Stimulated activated memory B cell treated with anti-CD40 and anti-IgM and Interleukin-4, amounts not matched to agents 10 μg/mL and 1 μg/mL and 100 μg/mL, for 72 hours (primary cell): ENCODE data around the gene TSHZ2.
"Not testable (repeated sequence)": the region's sequence is repeated elsewhere in the genome, so short reads cannot be mapped to it uniquely, and the experiment has no call there.

Experiments
- ATAC-seq: fragments of 150-1000 bp; cut with Tn5 transposase; 2 replicates; pipeline ENCODE4 v1.10.0; 2021
- H3K27ac Mint-ChIP-seq: one replicate; pipeline ENCODE4 v1.8.0; 2022; ENCODE audit warnings: mild to moderate bottlenecking, mixed read lengths
- H3K27me3 Mint-ChIP-seq: one replicate; pipeline ENCODE4 v1.8.0; 2022; ENCODE audit warnings: mixed read lengths
- H3K36me3 Mint-ChIP-seq: one replicate; pipeline ENCODE4 v1.8.0; 2022; ENCODE audit warnings: mixed read lengths
- H3K4me1 Mint-ChIP-seq: one replicate; pipeline ENCODE4 v1.8.0; 2022; ENCODE audit warnings: mixed read lengths
- H3K4me3 Mint-ChIP-seq: one replicate; pipeline ENCODE4 v1.8.0; 2022; ENCODE audit warnings: mild to moderate bottlenecking, moderate library complexity, mixed read lengths
- H3K9me3 Mint-ChIP-seq: one replicate; pipeline ENCODE4 v1.8.0; 2022; ENCODE audit warnings: mixed read lengths

TSHZ2 gene

GRCh38 chr20:53323460-53323859, 351.3 kb downstream of the TSHZ2 start:
- not testable (repeated sequence) for H3K4me1 Mint-ChIP-seq, ATAC-seq, H3K27ac Mint-ChIP-seq, H3K9me3 Mint-ChIP-seq, H3K4me3 Mint-ChIP-seq, H3K27me3 Mint-ChIP-seq, H3K36me3 Mint-ChIP-seq

DNA sequence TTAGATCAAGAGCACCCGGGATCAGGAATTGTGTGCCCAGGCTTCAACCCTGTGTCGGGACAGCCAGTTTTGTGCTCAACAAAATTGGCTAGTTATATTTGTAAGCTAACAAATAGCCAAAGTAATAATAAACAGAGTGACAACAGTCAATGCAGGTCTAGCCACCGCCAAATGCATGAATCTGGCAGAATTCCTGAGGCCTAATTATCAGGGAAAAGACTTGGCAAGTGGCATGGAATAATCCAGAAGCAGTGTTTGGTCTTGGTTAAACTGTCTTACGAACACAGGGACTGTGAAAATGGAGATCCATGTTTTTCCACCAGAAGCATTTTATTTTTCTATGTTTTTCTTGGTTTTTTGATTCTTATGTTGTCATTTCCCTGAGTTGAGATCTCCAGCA, 352.7 kb downstream of the TSHZ2 start:
- Mint-ChIP-seq H3K27ac (no peak overlapping the region), H3K4me1 (no peaks in the 10 kb centered on the region), H3K4me3 (no peak overlapping the region), H3K27me3 (no peaks in the 10 kb centered on the region), H3K9me3 (no peaks in the 10 kb centered on the region), H3K36me3 (no peaks in the 10 kb centered on the region)
- ATAC-seq: no peak

DNA sequence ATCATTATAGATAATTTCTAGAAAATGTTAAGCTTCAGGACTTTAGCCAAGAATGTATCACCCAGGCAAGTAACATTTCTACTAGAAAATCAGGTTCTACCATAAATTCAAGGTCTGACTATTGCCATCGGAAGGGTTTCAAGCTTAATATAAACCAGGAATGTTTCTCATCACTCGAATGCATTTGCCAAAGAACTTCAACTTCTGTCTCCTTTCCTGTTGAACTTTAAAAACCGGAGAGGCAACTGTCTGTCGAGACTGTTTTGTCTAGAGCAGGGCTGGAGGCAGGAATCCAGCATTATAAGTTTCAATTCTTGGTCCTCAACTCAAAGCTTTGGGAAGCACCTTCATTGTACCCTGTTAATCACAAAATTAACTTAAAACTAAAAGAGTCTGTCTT, 356.8 kb downstream of the TSHZ2 start:
- H3K27me3 Mint-ChIP-seq: peaks cover 16% of the 10 kb centered on the region

DNA sequence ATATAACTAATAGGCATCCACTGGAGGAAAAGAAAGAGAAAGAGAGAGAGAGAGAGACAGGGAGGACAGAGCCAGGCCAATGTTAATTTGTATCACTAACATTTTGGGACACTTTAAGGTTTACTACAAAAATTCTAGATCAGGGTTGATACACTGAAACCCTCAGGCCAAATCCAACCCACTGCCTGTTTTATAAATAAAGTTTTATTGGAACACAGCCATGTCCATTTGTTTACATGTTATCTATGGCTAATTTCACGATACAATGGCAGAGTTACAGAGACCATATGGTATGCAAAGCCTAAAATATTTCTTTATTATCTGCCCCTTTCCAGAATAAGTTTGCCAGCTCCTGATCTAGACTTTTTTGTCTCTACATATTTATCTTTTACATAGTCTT, 357.6 kb downstream of the TSHZ2 start:
- no peak for ATAC-seq
- no peak overlapping the region for H3K4me3 Mint-ChIP-seq
- H3K9me3 Mint-ChIP-seq: no peaks in the 10 kb centered on the region
- H3K36me3 Mint-ChIP-seq: no peaks in the 10 kb centered on the region
- H3K4me1 Mint-ChIP-seq: no peaks in the 10 kb centered on the region
- no peak overlapping the region for H3K27ac Mint-ChIP-seq
- H3K27me3 Mint-ChIP-seq: peaks cover 16% of the 10 kb centered on the region

More for the DNA sequence above, 356.8 kb downstream of the TSHZ2 start:
- ATAC-seq: no peak
- Mint-ChIP-seq H3K4me1 (no peaks in the 10 kb centered on the region), H3K27ac (no peak overlapping the region), H3K36me3 (no peaks in the 10 kb centered on the region), H3K9me3 (no peaks in the 10 kb centered on the region), H3K4me3 (no peak overlapping the region)

GRCh38 chr20:53330601-53331140, 358.5 kb downstream of the TSHZ2 start:
- H3K27ac Mint-ChIP-seq: no peak overlapping the region
- peaks cover 16% of the 10 kb centered on the region for H3K27me3 Mint-ChIP-seq
- no peaks in the 10 kb centered on the region for H3K4me1 Mint-ChIP-seq
- no peaks in the 10 kb centered on the region for H3K9me3 Mint-ChIP-seq
- no peak for ATAC-seq
- no peak overlapping the region for H3K4me3 Mint-ChIP-seq
- H3K36me3 Mint-ChIP-seq: no peaks in the 10 kb centered on the region

- no peaks in the 10 kb centered on the region for H3K36me3 Mint-ChIP-seq
- no peak overlapping the region for H3K4me3 Mint-ChIP-seq
- peaks cover 16% of the 10 kb centered on the region for H3K27me3 Mint-ChIP-seq
- H3K27ac Mint-ChIP-seq: no peak overlapping the region
- ATAC-seq: no peak
- no peaks in the 10 kb centered on the region for H3K9me3 Mint-ChIP-seq
- no peaks in the 10 kb centered on the region for H3K4me1 Mint-ChIP-seq
Measured at GRCh38 chr20:53331151-53331973, 359.2 kb downstream of the TSHZ2 start.

DNA sequence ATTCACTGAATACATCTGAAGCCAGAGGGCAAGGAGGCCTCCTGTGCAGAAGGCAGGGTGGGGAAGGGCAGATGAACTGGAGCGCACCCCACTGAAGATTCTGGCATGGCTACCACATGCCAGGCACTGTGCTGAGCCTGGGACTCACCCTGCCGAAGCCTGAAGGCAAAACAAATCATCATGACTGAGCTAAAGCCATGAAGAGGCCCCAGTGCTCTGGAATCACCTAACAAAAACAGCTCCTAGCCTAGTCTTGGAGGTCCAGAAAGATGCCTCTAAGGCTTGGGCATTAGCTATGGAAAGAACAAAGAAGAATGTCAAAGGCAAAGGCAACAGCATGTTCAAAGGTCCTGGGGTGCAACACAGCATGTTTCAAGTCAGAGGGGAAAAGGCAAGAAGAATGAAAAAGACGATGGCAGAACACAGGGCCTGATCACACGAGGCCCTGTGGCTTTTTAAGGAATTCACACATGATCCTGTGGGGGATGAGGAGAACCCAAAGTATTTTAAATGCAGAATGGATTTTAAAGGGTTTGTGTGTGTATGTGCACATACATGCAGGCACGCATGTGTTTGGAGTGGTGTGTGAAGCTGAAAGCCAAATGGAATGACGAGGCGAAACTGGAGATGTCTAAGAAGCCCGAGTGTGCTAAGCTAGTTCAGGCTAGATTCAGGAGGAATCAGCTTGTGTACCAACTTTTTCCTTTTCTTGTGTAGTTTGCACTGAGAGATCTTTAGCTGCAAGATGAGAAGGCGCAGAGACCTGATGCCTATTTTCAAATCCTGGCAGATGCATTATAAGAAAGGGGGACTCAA, 360.1 kb downstream of the TSHZ2 start:
- H3K27ac Mint-ChIP-seq: no peak overlapping the region
- H3K9me3 Mint-ChIP-seq: no peaks in the 10 kb centered on the region
- H3K36me3 Mint-ChIP-seq: no peaks in the 10 kb centered on the region
- no peak overlapping the region for H3K4me3 Mint-ChIP-seq
- H3K4me1 Mint-ChIP-seq: no peaks in the 10 kb centered on the region
- ATAC-seq: no peak
- H3K27me3 Mint-ChIP-seq: peaks cover 16% of the 10 kb centered on the region

DNA sequence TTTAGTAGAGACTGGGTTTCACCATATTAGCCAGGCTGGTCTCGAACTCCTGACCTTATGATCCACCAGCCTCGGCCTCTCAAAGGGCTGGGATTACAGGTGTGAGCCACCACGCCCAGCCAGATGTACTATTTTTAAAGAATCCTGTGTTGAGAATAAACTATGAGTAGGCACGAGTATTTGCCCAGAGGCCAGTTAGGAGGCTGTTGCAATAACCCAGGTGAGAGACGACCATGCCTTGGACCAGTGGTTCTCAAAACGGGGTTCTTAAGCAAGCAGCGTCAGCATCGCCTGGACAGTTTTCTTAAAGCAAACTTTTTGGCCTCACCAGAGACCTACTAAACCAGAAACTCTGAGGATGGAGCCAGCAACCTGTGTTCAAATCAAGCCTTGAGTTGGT, 362.7 kb downstream of the TSHZ2 start:
- H3K36me3 Mint-ChIP-seq: no peaks in the 10 kb centered on the region
- H3K9me3 Mint-ChIP-seq: no peaks in the 10 kb centered on the region
- H3K27me3 Mint-ChIP-seq: peaks cover 16% of the 10 kb centered on the region
- no peak overlapping the region for H3K27ac Mint-ChIP-seq
- H3K4me3 Mint-ChIP-seq: no peak overlapping the region
- no peaks in the 10 kb centered on the region for H3K4me1 Mint-ChIP-seq
- no peak for ATAC-seq

GRCh38 chr20:53335555-53335954, 363.4 kb downstream of the TSHZ2 start:
- Mint-ChIP-seq H3K9me3 (no peaks in the 10 kb centered on the region), H3K4me3 (no peak overlapping the region), H3K27ac (no peak overlapping the region), H3K36me3 (no peaks in the 10 kb centered on the region), H3K4me1 (no peaks in the 10 kb centered on the region), H3K27me3 (peaks cover 15% of the 10 kb centered on the region)
- no peak for ATAC-seq

- ATAC-seq: no peak
- Mint-ChIP-seq H3K27me3 (peaks cover 2% of the 10 kb centered on the region), H3K4me3 (no peak overlapping the region), H3K4me1 (no peaks in the 10 kb centered on the region), H3K27ac (no peak overlapping the region), H3K9me3 (no peaks in the 10 kb centered on the region), H3K36me3 (no peaks in the 10 kb centered on the region)
Measured at GRCh38 chr20:53336892-53337291, 364.7 kb downstream of the TSHZ2 start.

DNA sequence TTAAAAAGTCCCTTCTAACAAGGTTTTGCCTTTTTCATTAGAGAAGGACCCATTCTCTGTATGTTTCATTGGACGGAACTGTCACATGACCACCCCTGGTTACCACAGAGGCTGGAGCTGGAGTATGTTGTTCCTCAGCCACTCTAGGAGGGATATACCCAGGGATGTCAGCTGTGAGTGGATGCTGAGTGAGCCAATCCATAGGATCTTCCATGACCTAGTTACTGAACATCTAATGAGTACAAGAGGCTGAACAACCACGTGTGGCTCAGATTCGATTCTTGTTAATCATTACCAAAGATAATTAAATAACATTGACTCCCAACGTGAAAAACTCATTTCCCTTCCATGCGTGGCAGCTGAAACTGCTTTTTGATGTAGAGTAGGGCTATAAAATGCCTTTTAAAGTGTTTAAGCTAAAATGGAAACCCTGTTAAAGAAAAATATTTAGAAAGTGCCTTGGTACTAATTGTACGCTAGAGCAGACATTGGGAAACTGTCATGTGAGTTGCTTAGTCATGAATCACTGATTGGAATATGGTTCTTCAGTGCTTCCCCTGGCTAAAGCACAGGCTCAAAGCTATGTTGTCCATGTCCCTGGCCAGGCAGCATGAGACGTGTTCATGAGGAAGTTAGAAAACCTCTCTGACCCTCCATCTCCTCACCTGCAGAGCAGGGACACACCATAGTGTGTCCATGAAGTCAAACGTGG, 365.4 kb downstream of the TSHZ2 start:
- Mint-ChIP-seq H3K27ac (no peak overlapping the region), H3K4me3 (no peak overlapping the region), H3K27me3 (no peaks in the 10 kb centered on the region), H3K9me3 (no peaks in the 10 kb centered on the region), H3K36me3 (no peaks in the 10 kb centered on the region), H3K4me1 (no peaks in the 10 kb centered on the region)
- ATAC-seq: no peak

DNA sequence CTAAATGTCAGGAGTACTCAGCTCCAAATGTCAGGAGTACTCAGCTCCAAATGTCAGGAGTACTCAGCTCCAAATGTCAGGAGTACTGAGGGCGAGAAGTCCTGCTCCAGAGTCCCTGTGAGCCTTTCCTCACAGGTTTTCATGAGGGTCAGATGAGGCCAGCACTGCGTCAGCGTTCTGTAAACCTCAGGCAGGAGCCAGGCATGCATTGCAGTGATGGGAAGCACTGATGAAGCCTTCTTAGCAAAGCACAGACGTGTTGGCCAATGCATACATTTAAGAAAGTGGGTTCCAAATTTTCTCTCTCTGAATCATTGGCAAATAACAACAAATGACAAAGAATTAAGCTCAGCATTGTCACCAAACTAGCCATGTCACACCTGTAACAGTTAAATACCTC, 366.6 kb downstream of the TSHZ2 start:
- no peak for ATAC-seq
- Mint-ChIP-seq H3K4me1 (no peaks in the 10 kb centered on the region), H3K4me3 (no peak overlapping the region), H3K27ac (no peak overlapping the region), H3K9me3 (no peaks in the 10 kb centered on the region), H3K36me3 (no peaks in the 10 kb centered on the region), H3K27me3 (peaks cover 2% of the 10 kb centered on the region)

GRCh38 chr20:53342429-53342828, 370.3 kb downstream of the TSHZ2 start:
- H3K36me3 Mint-ChIP-seq: no peaks in the 10 kb centered on the region
- no peak for ATAC-seq
- no peaks in the 10 kb centered on the region for H3K9me3 Mint-ChIP-seq
- H3K4me1 Mint-ChIP-seq: no peaks in the 10 kb centered on the region
- H3K27ac Mint-ChIP-seq: no peak overlapping the region
- H3K4me3 Mint-ChIP-seq: no peak overlapping the region
- H3K27me3 Mint-ChIP-seq: peaks cover 33% of the 10 kb centered on the region

- Mint-ChIP-seq H3K36me3 (no peaks in the 10 kb centered on the region), H3K9me3 (no peaks in the 10 kb centered on the region), H3K27me3 (peaks cover 38% of the 10 kb centered on the region), H3K4me3 (no peak overlapping the region), H3K27ac (no peak overlapping the region), H3K4me1 (no peaks in the 10 kb centered on the region)
- no peak for ATAC-seq
Measured at GRCh38 chr20:53343448-53343847, 371.3 kb downstream of the TSHZ2 start.

DNA sequence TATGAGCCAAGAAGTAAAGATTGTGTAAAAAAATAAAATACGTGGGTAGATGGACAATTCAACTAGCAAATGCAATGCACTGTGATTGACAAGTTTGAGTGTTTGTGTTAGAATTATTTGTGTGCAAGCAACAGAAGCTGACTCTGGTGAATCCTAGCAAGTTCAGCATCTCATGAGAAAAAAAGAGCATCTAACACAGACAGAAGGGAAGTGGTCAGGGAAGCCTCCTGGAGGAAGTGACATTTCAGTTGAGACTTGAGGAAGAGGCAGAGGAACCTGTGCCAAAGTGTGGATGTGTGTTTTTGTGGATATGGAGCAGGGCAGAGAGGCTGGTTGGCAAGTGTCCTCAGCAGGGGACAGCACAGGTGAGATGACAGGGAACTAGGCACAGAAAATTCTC, 372.7 kb downstream of the TSHZ2 start:
- H3K4me1 Mint-ChIP-seq: no peaks in the 10 kb centered on the region
- no peak for ATAC-seq
- no peaks in the 10 kb centered on the region for H3K36me3 Mint-ChIP-seq
- H3K27me3 Mint-ChIP-seq: peaks cover 38% of the 10 kb centered on the region
- H3K27ac Mint-ChIP-seq: no peak overlapping the region
- peaks cover under 1% of the 10 kb centered on the region for H3K9me3 Mint-ChIP-seq
- H3K4me3 Mint-ChIP-seq: no peak overlapping the region
